ENCODE results near the gene ACVR1C. TPM values are rescaled to one million over a fixed set of nuclear protein-coding genes. Genes with fewer than 3 reads are reported as not detected.

ACVR1C gene
- polyA plus RNA-seq, 1 experiment, result 0.14 TPM

GRCh38 chr2:157476953-157477709, 151.5 kb downstream of the ACVR1C start:
- no peaks in the 10 kb centered on the region for H3K9me3 ChIP-seq (ENCODE audit: control insufficient read depth, insufficient read depth, low read length)
- no peak overlapping the region for H3K27ac ChIP-seq (ENCODE audit: low read depth, low read length)
- TF ChIP-seq, protein P1, sequence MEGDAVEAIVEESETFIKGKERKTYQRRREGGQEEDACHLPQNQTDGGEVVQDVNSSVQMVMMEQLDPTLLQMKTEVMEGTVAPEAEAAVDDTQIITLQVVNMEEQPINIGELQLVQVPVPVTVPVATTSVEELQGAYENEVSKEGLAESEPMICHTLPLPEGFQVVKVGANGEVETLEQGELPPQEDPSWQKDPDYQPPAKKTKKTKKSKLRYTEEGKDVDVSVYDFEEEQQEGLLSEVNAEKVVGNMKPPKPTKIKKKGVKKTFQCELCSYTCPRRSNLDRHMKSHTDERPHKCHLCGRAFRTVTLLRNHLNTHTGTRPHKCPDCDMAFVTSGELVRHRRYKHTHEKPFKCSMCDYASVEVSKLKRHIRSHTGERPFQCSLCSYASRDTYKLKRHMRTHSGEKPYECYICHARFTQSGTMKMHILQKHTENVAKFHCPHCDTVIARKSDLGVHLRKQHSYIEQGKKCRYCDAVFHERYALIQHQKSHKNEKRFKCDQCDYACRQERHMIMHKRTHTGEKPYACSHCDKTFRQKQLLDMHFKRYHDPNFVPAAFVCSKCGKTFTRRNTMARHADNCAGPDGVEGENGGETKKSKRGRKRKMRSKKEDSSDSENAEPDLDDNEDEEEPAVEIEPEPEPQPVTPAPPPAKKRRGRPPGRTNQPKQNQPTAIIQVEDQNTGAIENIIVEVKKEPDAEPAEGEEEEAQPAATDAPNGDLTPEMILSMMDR (IDR thresholded peaks at IDR 0.05; ENCODE audit: low read depth, low read length), result no peak
- no peak for DNase-seq (ENCODE audit: low read depth, low spot score)
- H3K27me3 ChIP-seq (ENCODE audit: control insufficient read depth, insufficient read depth, low read length), result no peaks in the 10 kb centered on the region
- CTCF ChIA-PET, result no interaction called here
- POLR2A ChIA-PET, result no interaction called here
- no peak overlapping the region for H3K4me3 ChIP-seq (ENCODE audit: low read depth, low read length)

Other genes starting within 250 kb of the ACVR1C start
- not detected in 2 replicates for gene CYTIP, start 184.8 kb downstream of the ACVR1C start, polyA plus RNA-seq (2011; rRNA removed)
- 50.6 and 53.0 TPM in 2 replicates for gene ACVR1, start 247.5 kb upstream of the ACVR1C start, polyA plus RNA-seq (2011; rRNA removed)

Measured in AG04450 (cell line).